GM10847 (cell line): ENCODE measurements around the gene ACAN.

Experiments used
- POLR2A ChIP-seq: IDR thresholded peaks from 2 replicates; pipeline ENCODE4 v1.6.1; 2011; ENCODE audit not compliant: insufficient read length; ENCODE audit errors: extremely low read depth

The ACAN gene

GRCh38 chr15:88821993-88822392, 18.8 kb downstream of the ACAN start:
- no peak for TF ChIP-seq POLR2A

GRCh38 chr15:88828791-88829190, 25.6 kb downstream of the ACAN start:
- no peak for TF ChIP-seq POLR2A

- TF ChIP-seq POLR2A, result no peak
These were observed 26.8 kb downstream of the ACAN start for GRCh38 chr15:88830016-88830415.

- TF ChIP-seq POLR2A, result no peak
These were observed 29.8 kb downstream of the ACAN start for GRCh38 chr15:88832820-88833730.

- TF ChIP-seq POLR2A, result no peak
These were observed 30.5 kb downstream of the ACAN start for GRCh38 chr15:88833731-88834100.

- no peak for TF ChIP-seq POLR2A
These were observed 31.1 kb downstream of the ACAN start for GRCh38 chr15:88834211-88834812.

- no peak for TF ChIP-seq POLR2A
These were observed 31.9 kb downstream of the ACAN start for GRCh38 chr15:88835119-88835518.

GRCh38 chr15:88835646-88836045, 32.4 kb downstream of the ACAN start:
- no peak for TF ChIP-seq POLR2A

- no peak for TF ChIP-seq POLR2A
These were observed 35.4 kb downstream of the ACAN start for GRCh38 chr15:88838667-88839066.

GRCh38 chr15:88839146-88839545, 35.9 kb downstream of the ACAN start:
- no peak for TF ChIP-seq POLR2A

GRCh38 chr15:88839961-88840360, 36.7 kb downstream of the ACAN start:
- TF ChIP-seq POLR2A, result no peak

- TF ChIP-seq POLR2A, result no peak
These were observed 38.0 kb downstream of the ACAN start for GRCh38 chr15:88841236-88841635.

GRCh38 chr15:88842156-88842555, 38.9 kb downstream of the ACAN start:
- TF ChIP-seq POLR2A, result no peak

- no peak for TF ChIP-seq POLR2A
These were observed 40.1 kb downstream of the ACAN start for GRCh38 chr15:88843334-88843733.

- no peak for TF ChIP-seq POLR2A
These were observed 41.6 kb downstream of the ACAN start for GRCh38 chr15:88844749-88845386.

GRCh38 chr15:88845616-88846015, 42.4 kb downstream of the ACAN start:
- no peak for TF ChIP-seq POLR2A

- TF ChIP-seq POLR2A, result no peak
These were observed 43.9 kb downstream of the ACAN start for GRCh38 chr15:88847144-88847543.

- TF ChIP-seq POLR2A, result no peak
These were observed 45.0 kb downstream of the ACAN start for GRCh38 chr15:88848203-88848602.
